Measurements from ENCODE around the gene DISP1.
A peak's percentile ranks its signal among the peaks of the same experiment; 100 is the strongest.

Gene DISP1

DNA sequence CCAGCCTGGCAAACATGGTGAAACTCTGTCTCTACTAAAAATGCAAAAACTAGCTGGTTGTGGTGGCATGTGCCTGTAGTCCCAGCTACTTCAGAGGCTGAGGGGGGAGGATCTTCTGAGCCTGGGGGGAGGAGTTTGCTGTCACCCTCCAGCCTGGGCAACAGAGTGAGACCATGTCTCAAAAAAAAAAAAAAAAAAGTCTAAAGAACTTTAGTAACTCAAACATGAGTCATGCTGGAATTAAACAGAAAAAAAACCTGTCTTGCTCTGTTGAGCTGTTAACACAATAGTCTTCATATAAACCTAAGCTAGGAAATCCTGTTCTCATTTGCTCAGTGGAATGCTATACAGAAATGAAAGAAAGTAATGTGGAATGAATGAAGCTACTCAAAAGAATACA, 16.7 kb upstream of the DISP1 start:
- no peaks in the 10 kb centered on the region for H3K4me1 ChIP-seq (ENCODE audit: insufficient read depth, insufficient read length)
- no peak for DNase-seq (ENCODE audit: low read depth, low spot score)

DNA sequence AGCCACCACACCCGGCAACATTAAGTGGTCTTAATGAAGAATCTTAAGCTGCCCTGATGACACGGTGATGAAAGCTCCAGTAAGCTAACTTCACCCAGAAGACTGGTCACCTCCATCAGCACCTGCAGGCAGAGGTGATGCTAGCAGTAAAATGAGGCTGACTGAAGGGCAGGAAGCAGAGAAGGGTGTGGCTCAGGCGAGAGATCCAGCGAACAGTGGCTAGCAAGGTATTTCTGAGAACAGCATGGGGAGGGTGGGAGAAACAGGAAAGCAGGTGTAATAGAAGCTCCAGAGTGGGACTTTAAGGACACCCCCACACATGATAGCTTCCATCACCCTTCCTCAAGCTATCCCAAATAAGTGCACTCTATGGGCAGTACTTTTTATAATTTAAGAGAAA, 15.9 kb upstream of the DISP1 start:
- Histone ChIP-seq H3K9me3 (ENCODE audit: insufficient read depth, low read length) (peaks cover 15% of the 10 kb centered on the region; the same call in 1 of the 2 replicates), H3K9ac (ENCODE audit: insufficient read length, low read depth) (no peak overlapping the region), H3K27me3 (ENCODE audit: insufficient read depth, insufficient read length) (no peaks in the 10 kb centered on the region), H3K36me3 (ENCODE audit: insufficient read depth, insufficient read length, low read length) (no peaks in the 10 kb centered on the region), H3K4me3 (ENCODE audit: insufficient read length, low read depth) (no peak overlapping the region), H3K4me1 (ENCODE audit: insufficient read depth, insufficient read length) (no peaks in the 10 kb centered on the region)
- no peak for TF ChIP-seq ZNF274 (IDR thresholded peaks at IDR 0.05; ENCODE audit: low read depth, low read length)
- no peak for DNase-seq (ENCODE audit: low read depth, low spot score)

More for the DNA sequence above, 16.7 kb upstream of the DISP1 start:
- Histone ChIP-seq H3K9me3 (ENCODE audit: insufficient read depth, low read length) (peaks cover 15% of the 10 kb centered on the region; the same call in 1 of the 2 replicates), H3K9ac (ENCODE audit: insufficient read length, low read depth) (no peak overlapping the region), H3K27me3 (ENCODE audit: insufficient read depth, insufficient read length) (no peaks in the 10 kb centered on the region), H3K4me3 (ENCODE audit: insufficient read length, low read depth) (no peak overlapping the region), H3K36me3 (ENCODE audit: insufficient read depth, insufficient read length, low read length) (no peaks in the 10 kb centered on the region)
- TF ChIP-seq SUZ12 (IDR thresholded peaks at IDR 0.05; ENCODE audit: extremely low read depth, insufficient read depth, insufficient read length) (no peak), ZNF274 (IDR thresholded peaks at IDR 0.05; ENCODE audit: low read depth, low read length) (no peak), YY1 (IDR thresholded peaks at IDR 0.05; ENCODE audit: insufficient read depth, insufficient read length) (no peak)

DNA sequence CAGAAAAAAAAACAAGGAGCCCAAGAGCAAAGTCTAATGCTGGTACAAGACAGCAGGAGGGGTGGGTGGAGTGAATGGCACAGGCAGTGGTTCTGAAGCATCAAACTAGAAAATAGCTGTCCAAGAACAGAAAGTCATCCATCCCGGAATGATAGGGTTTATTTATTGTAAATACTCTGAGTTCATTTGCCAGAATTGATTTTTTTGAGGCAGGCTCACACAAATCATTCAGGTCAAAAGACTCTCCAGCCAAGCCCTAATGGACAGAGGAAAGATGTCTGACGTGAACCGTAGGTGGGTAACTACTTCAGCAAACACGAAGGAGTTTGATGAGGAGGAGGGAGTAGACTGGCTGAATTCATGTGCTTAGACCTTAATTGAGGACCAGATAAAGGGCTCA, 13.8 kb upstream of the DISP1 start:
- H3K27me3 ChIP-seq (ENCODE audit: insufficient read depth, insufficient read length), result no peaks in the 10 kb centered on the region
- H3K4me3 ChIP-seq (ENCODE audit: insufficient read length, low read depth), result no peak overlapping the region
- no peaks in the 10 kb centered on the region for H3K36me3 ChIP-seq (ENCODE audit: insufficient read depth, insufficient read length, low read length)
- DNase-seq (ENCODE audit: low read depth, low spot score), result no peak
- H3K4me1 ChIP-seq (ENCODE audit: insufficient read depth, insufficient read length), result no peaks in the 10 kb centered on the region
- H3K9ac ChIP-seq (ENCODE audit: insufficient read length, low read depth), result no peak overlapping the region
- H3K9me3 ChIP-seq (ENCODE audit: insufficient read depth, low read length), result peaks cover 2% of the 10 kb centered on the region; the same call in 1 of the 2 replicates
- TF ChIP-seq YY1 (IDR thresholded peaks at IDR 0.05; ENCODE audit: insufficient read depth, insufficient read length) (no peak), ZNF274 (IDR thresholded peaks at IDR 0.05; ENCODE audit: low read depth, low read length) (no peak), SUZ12 (IDR thresholded peaks at IDR 0.05; ENCODE audit: extremely low read depth, insufficient read depth, insufficient read length) (no peak)

DNA sequence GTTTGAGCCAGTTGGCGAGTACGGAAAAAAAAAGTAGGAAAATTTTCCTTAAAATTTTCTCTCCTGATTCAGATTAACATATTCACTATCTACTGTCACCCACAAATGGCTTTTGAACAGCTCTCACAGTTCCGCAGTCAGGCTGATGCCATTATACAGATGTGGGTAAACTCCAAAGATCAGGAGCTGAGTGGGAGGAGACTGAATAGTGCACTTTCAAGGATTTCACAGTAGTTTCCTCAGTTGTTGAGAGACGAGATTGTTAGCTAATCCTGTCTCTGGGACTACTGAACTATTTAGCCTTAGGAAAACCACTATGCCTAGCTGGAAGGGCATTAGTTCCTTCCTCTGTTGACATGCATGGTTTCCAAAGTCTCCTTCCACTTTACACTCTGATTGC, 3.2 kb upstream of the DISP1 start:
- DNase-seq (ENCODE audit: low read depth, low spot score), result no peak
- Histone ChIP-seq H3K4me1 (ENCODE audit: insufficient read depth, insufficient read length) (no peaks in the 10 kb centered on the region), H3K9me3 (ENCODE audit: insufficient read depth, low read length) (no peaks in the 10 kb centered on the region), H3K36me3 (ENCODE audit: insufficient read depth, insufficient read length, low read length) (no peaks in the 10 kb centered on the region), H3K27me3 (ENCODE audit: insufficient read depth, insufficient read length) (peaks cover 17% of the 10 kb centered on the region), H3K9ac (ENCODE audit: insufficient read length, low read depth) (no peak overlapping the region), H3K4me3 (ENCODE audit: insufficient read length, low read depth) (no peak overlapping the region)
- TF ChIP-seq YY1 (IDR thresholded peaks at IDR 0.05; ENCODE audit: insufficient read depth, insufficient read length) (no peak), ZNF274 (IDR thresholded peaks at IDR 0.05; ENCODE audit: low read depth, low read length) (no peak), SUZ12 (IDR thresholded peaks at IDR 0.05; ENCODE audit: extremely low read depth, insufficient read depth, insufficient read length) (no peak)

DNA sequence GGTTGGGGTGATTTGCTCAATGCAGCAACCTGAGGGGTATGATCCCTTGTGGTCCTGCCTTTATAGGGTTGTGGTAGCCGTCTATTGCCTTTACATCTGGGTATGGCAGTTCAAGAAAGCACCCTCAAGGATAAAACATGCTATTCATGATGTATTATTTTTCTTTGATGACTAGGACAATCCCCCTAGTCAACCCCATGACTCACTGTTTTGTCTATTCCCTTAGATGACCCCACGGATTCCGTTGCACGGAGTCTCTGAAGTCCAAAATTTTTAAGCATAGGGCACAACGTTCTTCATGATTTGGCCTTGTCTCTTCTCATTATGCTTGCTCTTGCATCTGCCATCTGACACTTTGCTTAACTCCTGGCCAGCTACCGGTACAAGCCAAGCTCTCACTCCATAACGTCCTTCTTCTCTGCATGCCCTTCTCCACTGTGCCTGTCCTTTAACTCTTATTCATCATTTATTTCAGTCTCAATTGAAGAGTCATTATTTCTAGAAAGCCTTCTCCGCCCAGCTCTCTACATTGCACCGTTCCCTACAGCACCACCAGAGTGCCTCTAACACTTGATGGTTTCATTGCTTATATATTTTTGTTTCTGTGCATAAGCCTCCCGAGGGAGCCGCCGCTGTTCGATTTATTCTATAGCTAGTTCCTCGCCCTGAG, 838 bp upstream of the DISP1 start:
- H3K36me3 ChIP-seq (ENCODE audit: insufficient read depth, insufficient read length, low read length), result no peaks in the 10 kb centered on the region
- no peak for DNase-seq (ENCODE audit: low read depth, low spot score)
- H3K9ac ChIP-seq (ENCODE audit: insufficient read length, low read depth), result peak overlapping the region; percentile 83

DNA sequence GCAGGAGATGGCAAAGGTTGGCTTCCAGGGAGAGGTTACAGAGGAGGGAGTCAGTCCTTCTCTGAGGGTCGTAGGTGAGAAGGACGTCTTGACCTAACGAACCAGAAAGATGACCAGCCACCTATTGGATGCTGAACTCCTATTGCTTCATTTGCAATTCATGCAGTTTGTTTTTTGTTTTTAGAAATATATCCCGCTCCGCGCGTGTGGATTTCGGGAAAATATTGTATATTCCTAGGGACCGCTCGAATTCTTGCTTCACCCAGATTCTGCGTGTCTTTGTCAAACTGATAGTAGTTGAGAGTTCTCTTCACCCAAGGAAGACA, 564 bp downstream of the DISP1 start:
- Histone ChIP-seq H3K4me3 (ENCODE audit: insufficient read length, low read depth) (peak overlapping the region; percentile 87), H3K36me3 (ENCODE audit: insufficient read depth, insufficient read length, low read length) (no peaks in the 10 kb centered on the region), H3K4me1 (ENCODE audit: insufficient read depth, insufficient read length) (no peaks in the 10 kb centered on the region), H3K9ac (ENCODE audit: insufficient read length, low read depth) (peak overlapping the region; percentile 93), H3K9me3 (ENCODE audit: insufficient read depth, low read length) (no peaks in the 10 kb centered on the region), H3K27me3 (ENCODE audit: insufficient read depth, insufficient read length) (peaks cover 16% of the 10 kb centered on the region)
- TF ChIP-seq YY1 (IDR thresholded peaks at IDR 0.05; ENCODE audit: insufficient read depth, insufficient read length), result no peak
- TF ChIP-seq ZNF274 (IDR thresholded peaks at IDR 0.05; ENCODE audit: low read depth, low read length), result no peak
- no peak for TF ChIP-seq SUZ12 (IDR thresholded peaks at IDR 0.05; ENCODE audit: extremely low read depth, insufficient read depth, insufficient read length)
- DNase-seq (ENCODE audit: low read depth, low spot score), result no peak

More for the DNA sequence above, 838 bp upstream of the DISP1 start:
- no peaks in the 10 kb centered on the region for H3K9me3 ChIP-seq (ENCODE audit: insufficient read depth, low read length)
- H3K4me3 ChIP-seq (ENCODE audit: insufficient read length, low read depth), result no peak overlapping the region
- TF ChIP-seq YY1 (IDR thresholded peaks at IDR 0.05; ENCODE audit: insufficient read depth, insufficient read length) (no peak), SUZ12 (IDR thresholded peaks at IDR 0.05; ENCODE audit: extremely low read depth, insufficient read depth, insufficient read length) (no peak), ZNF274 (IDR thresholded peaks at IDR 0.05; ENCODE audit: low read depth, low read length) (no peak)
- H3K27me3 ChIP-seq (ENCODE audit: insufficient read depth, insufficient read length), result peaks cover 17% of the 10 kb centered on the region
- H3K4me1 ChIP-seq (ENCODE audit: insufficient read depth, insufficient read length), result no peaks in the 10 kb centered on the region

DNA sequence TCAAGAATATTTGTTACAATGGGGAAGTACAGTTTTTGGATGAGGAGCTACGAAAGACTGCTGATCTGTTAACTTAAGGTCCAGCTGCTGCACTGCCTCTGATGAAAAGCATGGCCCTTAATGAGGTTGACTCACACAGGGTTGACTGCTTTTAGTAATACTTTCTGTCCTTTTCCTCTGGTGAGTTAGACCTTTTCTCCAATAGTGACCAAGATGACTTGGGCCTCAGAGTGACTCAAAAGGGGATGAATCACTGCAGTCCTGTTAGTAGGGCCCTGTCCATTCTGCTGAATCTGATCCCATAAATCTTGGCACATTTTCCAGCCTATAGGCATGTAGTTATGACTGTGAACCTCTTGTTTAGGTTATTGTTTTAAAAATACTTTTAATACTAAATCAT, 2.7 kb downstream of the DISP1 start:
- Histone ChIP-seq H3K4me1 (ENCODE audit: insufficient read depth, insufficient read length) (no peaks in the 10 kb centered on the region), H3K27me3 (ENCODE audit: insufficient read depth, insufficient read length) (peaks cover 8% of the 10 kb centered on the region), H3K36me3 (ENCODE audit: insufficient read depth, insufficient read length, low read length) (no peaks in the 10 kb centered on the region), H3K9me3 (ENCODE audit: insufficient read depth, low read length) (no peaks in the 10 kb centered on the region), H3K4me3 (ENCODE audit: insufficient read length, low read depth) (no peak overlapping the region), H3K9ac (ENCODE audit: insufficient read length, low read depth) (no peak overlapping the region)
- DNase-seq (ENCODE audit: low read depth, low spot score), result no peak
- TF ChIP-seq ZNF274 (IDR thresholded peaks at IDR 0.05; ENCODE audit: low read depth, low read length) (no peak), YY1 (IDR thresholded peaks at IDR 0.05; ENCODE audit: insufficient read depth, insufficient read length) (no peak), SUZ12 (IDR thresholded peaks at IDR 0.05; ENCODE audit: extremely low read depth, insufficient read depth, insufficient read length) (no peak)
